ENCODE data around the gene MANSC1.

- TF ChIP-seq CTCF (IDR thresholded peaks at IDR 0.05; ENCODE audit: low read depth, low read length): no peak
- no peak for TF ChIP-seq MAX (IDR thresholded peaks at IDR 0.05; ENCODE audit: low read depth, low read length)
- TF ChIP-seq MYC (IDR thresholded peaks at IDR 0.05; ENCODE audit: low read depth, low read length): no peak
- no peak for TF ChIP-seq POLR2A (IDR thresholded peaks at IDR 0.05; ENCODE audit: extremely low read depth, insufficient read length)
Observed at GRCh38 chr12:12372946-12373722, 23.1 kb upstream of the MANSC1 start.

Data from NB4 (cell line).